Panc1 (cell line): ENCODE data around the gene CD93. TPM values are rescaled to one million over a fixed set of nuclear protein-coding genes. Genes with fewer than 3 reads are reported as not detected.

Experiments
- ATAC-seq: fragments of 200-7000 bp; cut with Tn5 transposase; 2 replicates; pipeline ENCODE4 v1.9.1; 2020; ENCODE audit warnings: mild to moderate bottlenecking, moderate library complexity
- BruUV-seq: library from RNA; stranded (reverse); fragments of 400-500 nt; replicated peaks from 2 replicates; lab custom pipeline; 2021; lab: Mats Ljungman, UMichigan
- CTCF ChIA-PET: fragments of 300-600 bp; sonication (Branson Sonifier 250); formaldehyde crosslinking; loops from one replicate; lab custom pipeline; 2022; ENCODE audit warnings: antibody characterized with exemption; lab: Charles Lee
- POLR2A ChIA-PET: fragments of 300-600 bp; sonication (Branson Sonifier 250); formaldehyde crosslinking; loops from one replicate; lab custom pipeline; 2022; ENCODE audit warnings: antibody characterized with exemption; lab: Charles Lee
- DNase-seq: peaks from one replicate; pipeline ENCODE4 v3.0.0-alpha.2; 2010; ENCODE audit warnings: low read depth, low spot score
- H3K27ac ChIP-seq: 2 replicates; pipeline ENCODE4 v1.5.1; 2011; ENCODE audit warnings: mild to moderate bottlenecking, low read length, inconsistent platforms
- H3K27me3 ChIP-seq: fragments of 200-500 bp; sonication (Bioruptor generic); 2 replicates; pipeline ENCODE4 v1.6.0; 2014; ENCODE audit warnings: low read length, inconsistent platforms; ENCODE audit not compliant: control insufficient read depth, insufficient read depth
- H3K36me3 ChIP-seq: fragments of 200-500 bp; sonication (Bioruptor generic); 2 replicates; pipeline ENCODE4 v1.5.1; 2014; ENCODE audit warnings: inconsistent platforms, mild to moderate bottlenecking, low read length, moderate library complexity; ENCODE audit not compliant: control insufficient read depth, insufficient read depth
- H3K4me1 ChIP-seq: 2 replicates; pipeline ENCODE4 v1.5.1; 2011; ENCODE audit warnings: inconsistent platforms, mild to moderate bottlenecking, low read length, moderate library complexity; ENCODE audit not compliant: control insufficient read depth, insufficient read depth
- H3K4me3 ChIP-seq, 2 experiments: 2 replicates each; pipeline ENCODE4 v1.5.1; 2011 to 2012; ENCODE audit warnings: low read depth in 2 of 2, low read length in 2 of 2, mild to moderate bottlenecking in 2 of 2, inconsistent platforms in 1 of 2, moderate library complexity in 1 of 2
- H3K9me3 ChIP-seq: fragments of 200-500 bp; sonication (Bioruptor generic); 2 replicates; pipeline ENCODE4 v1.5.1; 2014; ENCODE audit warnings: low read depth, mild to moderate bottlenecking, inconsistent platforms, low read length, moderate library complexity; ENCODE audit not compliant: control insufficient read depth, insufficient read depth
- POLR2AphosphoS5 ChIP-seq: IDR thresholded peaks from 2 replicates; pipeline ENCODE4 v1.6.1; 2012; ENCODE audit warnings: mild to moderate bottlenecking, low read depth, low read length, moderate library complexity
- REST ChIP-seq, 2 experiments: IDR thresholded peaks; 2 replicates each; pipeline ENCODE4 v1.6.1; 2011 to 2012; ENCODE audit warnings: low read depth in 2 of 2, control low read depth in 1 of 2, low read length in 1 of 2, mild to moderate bottlenecking in 1 of 2, moderate library complexity in 1 of 2; ENCODE audit not compliant: insufficient read depth in 1 of 2
- SIN3A ChIP-seq: IDR thresholded peaks from 2 replicates; pipeline ENCODE4 v1.6.1; 2012; ENCODE audit warnings: low read depth, mild to moderate bottlenecking, low read length, moderate library complexity, borderline replicate concordance; ENCODE audit not compliant: insufficient read depth
- TCF7L2 ChIP-seq: IDR thresholded peaks from 2 replicates; pipeline ENCODE4 v1.6.1; 2011; ENCODE audit warnings: mild to moderate bottlenecking, low read depth, low read length, inconsistent platforms
- in situ Hi-C: cut with HindIII; loops from 2 replicates; pipeline ENCODE4 v1.10.0; 2016; ENCODE audit warnings: low sequenced_read_pairs, low pct_unique_long_range_greater_than_20kb
- intact Hi-C: fragments of 100-400 bp; cut with micrococcal nuclease; formaldehyde crosslinking; loops from one replicate; pipeline ENCODE4 v1.10.0; 2022; ENCODE audit not compliant: unreplicated experiment
- total RNA-seq: library from RNA; stranded (reverse); gene quantifications from one replicate; pipeline ENCODE4 v1.2.1, GENCODE V29; 2021; ENCODE audit not compliant: unreplicated experiment
- TF ChIP-seq, protein P1 (sequence below): fragments of 450-650 bp; IDR thresholded peaks from 2 replicates; pipeline ENCODE4 v1.5.1; 2017; ENCODE audit warnings: mild to moderate bottlenecking

CD93 gene
- total RNA-seq, 1 experiment from 2014 or later: 0.10 TPM

GRCh38 chr20:23122321-23122720, 36.2 kb upstream of the CD93 start:
- TF ChIP-seq SIN3A (no peak), REST (IDR thresholded peaks at IDR 0.05; ENCODE audit: insufficient read depth in 1 of 2, low read depth in 2 of 2, low read length in 1 of 2) (no peak), TCF7L2 (no peak), POLR2AphosphoS5 (no peak)
- TF ChIP-seq, protein P1, sequence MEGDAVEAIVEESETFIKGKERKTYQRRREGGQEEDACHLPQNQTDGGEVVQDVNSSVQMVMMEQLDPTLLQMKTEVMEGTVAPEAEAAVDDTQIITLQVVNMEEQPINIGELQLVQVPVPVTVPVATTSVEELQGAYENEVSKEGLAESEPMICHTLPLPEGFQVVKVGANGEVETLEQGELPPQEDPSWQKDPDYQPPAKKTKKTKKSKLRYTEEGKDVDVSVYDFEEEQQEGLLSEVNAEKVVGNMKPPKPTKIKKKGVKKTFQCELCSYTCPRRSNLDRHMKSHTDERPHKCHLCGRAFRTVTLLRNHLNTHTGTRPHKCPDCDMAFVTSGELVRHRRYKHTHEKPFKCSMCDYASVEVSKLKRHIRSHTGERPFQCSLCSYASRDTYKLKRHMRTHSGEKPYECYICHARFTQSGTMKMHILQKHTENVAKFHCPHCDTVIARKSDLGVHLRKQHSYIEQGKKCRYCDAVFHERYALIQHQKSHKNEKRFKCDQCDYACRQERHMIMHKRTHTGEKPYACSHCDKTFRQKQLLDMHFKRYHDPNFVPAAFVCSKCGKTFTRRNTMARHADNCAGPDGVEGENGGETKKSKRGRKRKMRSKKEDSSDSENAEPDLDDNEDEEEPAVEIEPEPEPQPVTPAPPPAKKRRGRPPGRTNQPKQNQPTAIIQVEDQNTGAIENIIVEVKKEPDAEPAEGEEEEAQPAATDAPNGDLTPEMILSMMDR: no peak
- no peak for ATAC-seq
- Histone ChIP-seq H3K4me1 (no peaks in the 10 kb centered on the region), H3K4me3 (no peak overlapping the region), H3K9me3 (no peaks in the 10 kb centered on the region), H3K27ac (no peak overlapping the region), H3K27me3 (no peaks in the 10 kb centered on the region), H3K36me3 (no peaks in the 10 kb centered on the region)
- ChIA-PET CTCF (no interaction called here), POLR2A (no interaction called here)
- BruUV-seq: no TSS peak
- no peak for DNase-seq
- intact Hi-C loops (no loop called here), in situ Hi-C loops (no loop called here)

GRCh38 chr20:23121751-23122320, 35.7 kb upstream of the CD93 start:
- Histone ChIP-seq H3K27me3 (no peaks in the 10 kb centered on the region), H3K27ac (no peak overlapping the region), H3K36me3 (no peaks in the 10 kb centered on the region), H3K4me3 (no peak overlapping the region), H3K4me1 (no peaks in the 10 kb centered on the region), H3K9me3 (no peaks in the 10 kb centered on the region)
- TF ChIP-seq REST (IDR thresholded peaks at IDR 0.05; ENCODE audit: insufficient read depth in 1 of 2, low read depth in 2 of 2, low read length in 1 of 2) (no peak), POLR2AphosphoS5 (no peak), TCF7L2 (no peak), SIN3A (no peak)
- TF ChIP-seq, protein P1: no peak
- CTCF ChIA-PET: interaction anchor here (0.6 kb wide), 1 partner anchor 124 kb away, joined by 6 read pairs; no protein-coding TSS in a partner anchor
- no TSS peak for BruUV-seq
- ATAC-seq (no peak), DNase-seq (no peak)
- in situ Hi-C loops (no loop called here), intact Hi-C loops (no loop called here)
- POLR2A ChIA-PET: no interaction called here
